HL-60 (cell line): Measurements from ENCODE around the gene RAB10.

Source experiments
- DNase-seq, 2 experiments: peaks; one replicate each; pipeline ENCODE4 v3.0.0-alpha.2; 2010 to 2020; ENCODE audit warnings: low read depth in 1 of 2, low spot score in 1 of 2
- H3K27ac ChIP-seq: fragments of 250-450 bp; sonication (Bioruptor Pico); replicated peaks from 2 replicates; pipeline ENCODE4 v1.5.1; 2020; ENCODE audit warnings: mild to moderate bottlenecking, moderate library complexity
- H3K27me3 ChIP-seq: fragments of 250-450 bp; sonication (Bioruptor Pico); 2 replicates; pipeline ENCODE4 v1.5.1; 2021; ENCODE audit warnings: mild to moderate bottlenecking, moderate library complexity; ENCODE audit not compliant: insufficient read depth, poor library complexity, severe bottlenecking
- H3K4me3 ChIP-seq: replicated peaks from 2 replicates; pipeline ENCODE4 v1.5.1; 2011; ENCODE audit warnings: mild to moderate bottlenecking, control low read depth, low read length; ENCODE audit not compliant: insufficient read depth
- GABPA ChIP-seq: IDR thresholded peaks from 2 replicates; pipeline ENCODE4 v1.6.1; 2012; ENCODE audit warnings: low read depth
- POLR2AphosphoS5 ChIP-seq: IDR thresholded peaks from 2 replicates; pipeline ENCODE4 v1.6.1; 2012; ENCODE audit warnings: low read depth
- SPI1 ChIP-seq: IDR thresholded peaks from 2 replicates; pipeline ENCODE4 v1.6.1; 2012; ENCODE audit warnings: low read depth, mild to moderate bottlenecking, borderline replicate concordance
- TF ChIP-seq, protein P1 (sequence below): IDR thresholded peaks from one replicate; pipeline ENCODE4 v1.5.1; 2011; ENCODE audit warnings: low read length, control low read depth, inconsistent platforms; ENCODE audit not compliant: insufficient read depth
- TF ChIP-seq, protein P2 (sequence below): IDR thresholded peaks from 2 replicates; pipeline ENCODE4 v1.6.1; 2012; ENCODE audit warnings: low read depth; ENCODE audit not compliant: insufficient replicate concordance

RAB10 gene

GRCh38 chr2:26076001-26076587, 42.2 kb downstream of the RAB10 start:
- H3K27me3 ChIP-seq: no peaks in the 10 kb centered on the region
- no peak overlapping the region for H3K27ac ChIP-seq
- H3K4me3 ChIP-seq: no peak overlapping the region
- DNase-seq: no peak
- TF ChIP-seq SPI1 (no peak), POLR2AphosphoS5 (no peak), GABPA (no peak)
- TF ChIP-seq, protein P1, sequence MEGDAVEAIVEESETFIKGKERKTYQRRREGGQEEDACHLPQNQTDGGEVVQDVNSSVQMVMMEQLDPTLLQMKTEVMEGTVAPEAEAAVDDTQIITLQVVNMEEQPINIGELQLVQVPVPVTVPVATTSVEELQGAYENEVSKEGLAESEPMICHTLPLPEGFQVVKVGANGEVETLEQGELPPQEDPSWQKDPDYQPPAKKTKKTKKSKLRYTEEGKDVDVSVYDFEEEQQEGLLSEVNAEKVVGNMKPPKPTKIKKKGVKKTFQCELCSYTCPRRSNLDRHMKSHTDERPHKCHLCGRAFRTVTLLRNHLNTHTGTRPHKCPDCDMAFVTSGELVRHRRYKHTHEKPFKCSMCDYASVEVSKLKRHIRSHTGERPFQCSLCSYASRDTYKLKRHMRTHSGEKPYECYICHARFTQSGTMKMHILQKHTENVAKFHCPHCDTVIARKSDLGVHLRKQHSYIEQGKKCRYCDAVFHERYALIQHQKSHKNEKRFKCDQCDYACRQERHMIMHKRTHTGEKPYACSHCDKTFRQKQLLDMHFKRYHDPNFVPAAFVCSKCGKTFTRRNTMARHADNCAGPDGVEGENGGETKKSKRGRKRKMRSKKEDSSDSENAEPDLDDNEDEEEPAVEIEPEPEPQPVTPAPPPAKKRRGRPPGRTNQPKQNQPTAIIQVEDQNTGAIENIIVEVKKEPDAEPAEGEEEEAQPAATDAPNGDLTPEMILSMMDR: no peak
- TF ChIP-seq, protein P2, sequence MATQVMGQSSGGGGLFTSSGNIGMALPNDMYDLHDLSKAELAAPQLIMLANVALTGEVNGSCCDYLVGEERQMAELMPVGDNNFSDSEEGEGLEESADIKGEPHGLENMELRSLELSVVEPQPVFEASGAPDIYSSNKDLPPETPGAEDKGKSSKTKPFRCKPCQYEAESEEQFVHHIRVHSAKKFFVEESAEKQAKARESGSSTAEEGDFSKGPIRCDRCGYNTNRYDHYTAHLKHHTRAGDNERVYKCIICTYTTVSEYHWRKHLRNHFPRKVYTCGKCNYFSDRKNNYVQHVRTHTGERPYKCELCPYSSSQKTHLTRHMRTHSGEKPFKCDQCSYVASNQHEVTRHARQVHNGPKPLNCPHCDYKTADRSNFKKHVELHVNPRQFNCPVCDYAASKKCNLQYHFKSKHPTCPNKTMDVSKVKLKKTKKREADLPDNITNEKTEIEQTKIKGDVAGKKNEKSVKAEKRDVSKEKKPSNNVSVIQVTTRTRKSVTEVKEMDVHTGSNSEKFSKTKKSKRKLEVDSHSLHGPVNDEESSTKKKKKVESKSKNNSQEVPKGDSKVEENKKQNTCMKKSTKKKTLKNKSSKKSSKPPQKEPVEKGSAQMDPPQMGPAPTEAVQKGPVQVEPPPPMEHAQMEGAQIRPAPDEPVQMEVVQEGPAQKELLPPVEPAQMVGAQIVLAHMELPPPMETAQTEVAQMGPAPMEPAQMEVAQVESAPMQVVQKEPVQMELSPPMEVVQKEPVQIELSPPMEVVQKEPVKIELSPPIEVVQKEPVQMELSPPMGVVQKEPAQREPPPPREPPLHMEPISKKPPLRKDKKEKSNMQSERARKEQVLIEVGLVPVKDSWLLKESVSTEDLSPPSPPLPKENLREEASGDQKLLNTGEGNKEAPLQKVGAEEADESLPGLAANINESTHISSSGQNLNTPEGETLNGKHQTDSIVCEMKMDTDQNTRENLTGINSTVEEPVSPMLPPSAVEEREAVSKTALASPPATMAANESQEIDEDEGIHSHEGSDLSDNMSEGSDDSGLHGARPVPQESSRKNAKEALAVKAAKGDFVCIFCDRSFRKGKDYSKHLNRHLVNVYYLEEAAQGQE: no peak

DNA sequence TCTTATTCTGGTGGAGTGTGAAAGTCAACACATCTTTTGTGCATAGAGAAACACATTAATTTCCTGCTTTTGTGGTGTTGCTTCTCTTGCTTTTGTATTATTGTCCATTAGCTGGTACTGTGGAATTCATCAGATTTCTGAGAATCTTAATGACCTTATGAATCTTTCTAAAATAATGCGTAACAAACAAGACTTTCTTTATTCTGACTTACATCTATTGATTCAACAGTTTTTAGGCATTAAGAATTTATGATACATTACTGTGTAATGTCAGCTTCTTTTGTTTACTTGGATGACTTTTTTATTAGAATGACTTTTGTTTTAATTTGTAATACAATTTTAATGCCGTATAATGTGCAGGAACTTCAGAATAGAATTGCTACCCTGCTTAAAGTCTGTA, 43.4 kb downstream of the RAB10 start:
- no peak overlapping the region for H3K27ac ChIP-seq
- no peak for DNase-seq
- H3K4me3 ChIP-seq: no peak overlapping the region
- TF ChIP-seq GABPA: no peak
- TF ChIP-seq SPI1: no peak
- TF ChIP-seq, protein P2: no peak
- no peak for TF ChIP-seq POLR2AphosphoS5
- TF ChIP-seq, protein P1: no peak
- no peaks in the 10 kb centered on the region for H3K27me3 ChIP-seq

DNA sequence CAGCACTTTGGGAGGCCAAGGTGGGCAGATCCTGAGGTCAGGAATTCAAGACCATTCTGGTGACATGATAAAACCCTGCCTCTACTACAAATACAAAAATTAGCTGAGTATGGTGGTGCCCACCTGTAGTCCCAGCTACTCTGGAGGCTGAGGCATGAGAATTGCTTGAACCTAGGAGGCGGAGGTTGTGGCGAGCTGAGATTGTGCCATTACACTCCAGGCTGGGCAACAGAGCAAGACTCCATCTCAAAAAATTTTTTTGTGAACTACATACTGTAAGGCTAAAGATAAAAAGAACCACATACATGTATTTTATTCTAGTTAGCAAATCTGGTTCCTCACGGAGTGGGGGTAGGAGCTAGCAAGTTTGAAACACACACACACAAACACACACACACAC, 45.1 kb downstream of the RAB10 start:
- TF ChIP-seq SPI1 (no peak), POLR2AphosphoS5 (no peak), GABPA (no peak)
- TF ChIP-seq, protein P1: no peak
- TF ChIP-seq, protein P2: no peak
- Histone ChIP-seq H3K4me3 (no peak overlapping the region), H3K27ac (no peak overlapping the region), H3K27me3 (no peaks in the 10 kb centered on the region)
- DNase-seq: no peak
